CD4-positive, alpha-beta T cell treated with Interleukin-4 for 4 hours (primary cell): ENCODE results near the gene DAB2IP.

Experiments
- DNase-seq: peaks from one replicate; pipeline ENCODE4 v3.0.0-alpha.2; 2020

The DAB2IP gene

DNA sequence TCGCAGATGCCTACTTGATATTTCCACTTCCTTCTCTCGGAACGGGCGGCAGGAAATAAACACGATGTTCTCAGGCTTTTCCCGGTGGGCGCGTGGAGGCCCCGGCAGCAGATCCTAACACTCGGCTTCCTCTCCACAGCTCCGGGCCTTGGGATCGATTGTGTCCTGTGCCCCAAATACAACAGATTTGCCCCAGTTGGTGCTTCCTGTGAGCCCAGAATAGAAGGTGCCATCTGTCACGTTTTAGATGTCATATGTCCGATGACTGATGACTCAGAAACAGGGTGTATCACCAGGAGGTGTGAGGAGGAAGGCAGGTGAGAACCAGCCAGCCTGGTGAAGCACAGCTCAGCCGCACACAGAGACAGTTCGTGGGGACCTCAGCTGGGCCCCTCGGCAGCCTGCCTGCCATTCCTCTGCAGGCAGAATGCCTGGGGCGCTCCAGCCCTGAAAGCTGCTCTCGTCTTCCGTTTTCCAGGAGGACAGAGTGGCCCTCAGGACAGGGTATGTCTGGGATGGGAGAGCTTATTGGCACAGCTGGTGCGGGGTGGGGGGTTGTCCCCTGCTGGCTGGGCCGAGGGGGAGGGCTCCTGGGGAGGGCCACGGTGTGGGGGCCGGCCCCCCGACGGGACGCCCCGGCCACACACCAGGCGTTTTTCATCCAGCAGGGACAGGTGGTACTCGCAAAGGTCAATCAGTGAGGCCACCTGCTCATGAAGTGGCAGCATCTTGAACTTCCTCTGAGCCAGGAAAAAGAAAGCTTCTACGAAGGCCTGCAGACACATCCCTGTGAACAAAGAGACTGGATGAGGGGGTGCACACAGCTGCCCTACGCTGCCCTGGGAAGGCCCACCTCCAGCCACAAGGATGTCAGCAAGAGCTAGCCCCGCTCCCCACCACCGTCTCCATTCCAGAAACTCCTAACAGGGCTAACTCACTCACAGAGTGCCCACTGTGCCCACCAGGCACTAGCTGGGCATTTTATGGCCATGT, 171.0 kb downstream of the DAB2IP start:
- no peak for DNase-seq

DNA sequence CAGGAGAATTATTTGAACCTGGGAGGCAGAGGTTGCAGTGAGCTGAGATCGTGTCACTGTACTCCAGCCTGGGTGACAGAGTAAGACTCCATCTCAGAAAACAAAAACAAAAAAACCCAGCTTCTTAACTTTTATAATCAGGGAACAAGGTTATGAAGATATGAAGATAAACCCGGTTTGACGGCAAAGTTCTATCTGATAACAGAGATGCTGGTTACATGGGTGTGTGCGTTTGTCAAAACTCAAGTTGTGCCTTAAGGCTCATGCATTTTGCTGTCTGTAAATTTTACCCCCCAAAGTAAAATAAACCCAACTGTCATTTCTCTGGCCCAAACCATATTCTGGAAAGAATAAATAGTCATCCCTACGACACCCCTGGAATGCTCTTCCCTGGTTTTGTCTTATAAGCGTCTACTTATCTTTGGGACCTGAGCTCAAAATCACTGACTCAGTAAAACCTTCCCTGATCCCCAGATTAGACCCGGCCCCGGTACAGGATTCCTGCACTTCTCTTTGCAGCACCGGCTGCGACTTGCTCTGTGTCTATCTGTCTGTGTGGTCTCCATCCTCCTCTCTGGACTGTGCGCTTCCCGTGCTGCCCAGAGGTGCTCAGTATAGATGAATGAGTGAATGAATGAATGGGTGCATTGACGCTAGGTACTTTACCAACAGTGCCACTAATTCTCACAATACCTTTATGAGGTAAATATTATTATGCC, 172.2 kb downstream of the DAB2IP start:
- no peak for DNase-seq

GRCh38 chr9:121824651-121825030, 173.2 kb downstream of the DAB2IP start:
- no peak for DNase-seq

DNA sequence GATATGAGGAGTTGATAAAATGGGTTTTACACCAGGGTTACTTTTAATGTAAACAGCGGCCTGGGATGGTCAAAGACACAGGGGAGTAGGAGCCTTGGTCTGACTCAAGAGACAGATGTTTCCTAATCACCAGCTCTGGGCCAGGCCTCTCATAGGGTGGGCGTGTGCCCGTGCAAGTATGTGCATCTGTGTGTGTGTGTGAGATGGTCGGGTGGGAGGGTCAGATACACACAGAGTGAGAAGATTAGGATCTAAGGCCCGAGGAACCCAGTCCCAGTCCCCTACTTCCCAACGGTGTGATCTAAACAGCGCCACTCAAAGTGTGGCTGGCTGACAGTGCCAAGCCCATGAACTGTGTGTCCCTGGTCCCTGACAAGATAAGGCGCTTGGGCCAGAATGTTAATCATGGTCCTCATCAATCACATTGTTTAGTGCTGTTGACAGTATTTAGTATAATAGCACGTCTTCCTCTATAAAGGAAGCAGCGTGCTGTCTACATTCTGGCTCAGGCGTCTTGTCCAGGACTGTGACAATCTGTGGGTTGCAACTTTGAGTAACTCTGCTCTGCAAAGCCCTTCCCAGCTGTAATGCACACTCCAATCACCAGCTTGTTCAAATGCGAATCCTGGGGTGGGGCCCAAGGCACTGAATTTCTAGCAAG, 173.7 kb downstream of the DAB2IP start:
- no peak for DNase-seq

GRCh38 chr9:121826711-121827110, 175.3 kb downstream of the DAB2IP start:
- no peak for DNase-seq

DNA sequence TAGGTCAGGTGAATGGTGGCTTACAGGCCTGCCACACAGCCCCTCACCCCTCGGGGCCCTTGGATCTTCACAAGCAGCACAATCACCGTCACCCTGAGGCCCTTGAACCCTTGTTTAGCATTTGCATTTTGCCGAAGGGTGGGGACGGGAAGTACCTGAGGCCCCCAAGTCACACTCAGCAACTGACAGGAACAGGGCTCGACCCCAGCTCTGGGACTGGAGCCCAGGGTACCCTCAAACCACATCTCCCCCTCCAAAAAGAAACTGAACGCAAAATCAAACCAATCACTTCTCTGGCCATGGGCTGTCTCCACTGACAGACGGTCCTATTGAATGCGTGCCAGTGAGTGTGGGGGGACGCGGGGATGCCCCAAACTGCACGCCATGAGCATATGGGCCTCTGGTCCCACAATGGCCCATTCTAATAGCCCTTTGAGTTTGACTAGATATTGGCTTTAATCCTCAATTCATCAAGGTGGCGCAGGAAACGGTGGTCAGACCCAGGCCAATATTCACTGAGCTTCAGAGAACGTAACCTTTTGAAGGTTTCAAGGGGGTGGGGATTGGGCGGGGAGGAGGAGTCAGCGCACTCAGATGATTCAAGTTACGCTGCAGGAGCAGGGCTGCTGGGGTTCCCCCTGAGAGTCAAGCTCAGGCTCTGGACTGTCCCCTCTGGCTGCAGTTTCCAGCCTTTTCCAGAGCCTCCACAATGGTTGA, 176.0 kb downstream of the DAB2IP start:
- DNase-seq, result no peak

DNA sequence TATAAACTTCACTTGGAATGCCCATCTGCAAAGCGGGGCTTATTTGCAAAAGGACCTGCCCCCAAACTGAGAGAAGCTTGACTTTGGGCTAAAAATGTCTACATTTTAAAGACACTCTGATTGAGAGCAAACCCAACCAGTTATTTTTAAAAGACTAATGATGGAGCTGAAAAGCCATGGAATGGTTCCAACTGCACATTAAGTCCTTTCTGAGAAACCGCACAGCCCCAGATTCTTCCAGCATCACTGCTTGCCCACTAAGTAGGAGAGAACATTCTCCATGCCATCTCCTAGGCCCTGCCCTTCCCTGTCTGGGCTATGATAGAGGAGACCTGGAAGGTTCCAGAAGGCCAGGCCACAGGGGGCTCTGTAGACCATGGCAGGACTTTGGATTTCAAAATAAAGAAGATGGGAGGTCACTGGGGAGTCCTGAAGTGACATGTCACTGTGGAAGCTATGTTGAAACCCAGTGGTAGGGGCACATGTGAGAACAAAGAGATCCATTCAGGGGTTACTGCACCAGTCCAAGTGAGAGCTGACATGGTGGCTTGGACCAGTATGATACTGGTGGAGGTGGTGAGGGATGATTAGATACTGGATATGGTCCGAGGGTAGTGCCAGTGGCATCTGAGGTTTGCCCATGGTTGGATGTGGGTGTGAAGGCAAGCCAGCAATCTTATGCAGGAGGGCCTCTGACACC, 179.2 kb downstream of the DAB2IP start:
- no peak for DNase-seq

GRCh38 chr9:121831869-121832268, 180.4 kb downstream of the DAB2IP start:
- DNase-seq, result no peak

DNA sequence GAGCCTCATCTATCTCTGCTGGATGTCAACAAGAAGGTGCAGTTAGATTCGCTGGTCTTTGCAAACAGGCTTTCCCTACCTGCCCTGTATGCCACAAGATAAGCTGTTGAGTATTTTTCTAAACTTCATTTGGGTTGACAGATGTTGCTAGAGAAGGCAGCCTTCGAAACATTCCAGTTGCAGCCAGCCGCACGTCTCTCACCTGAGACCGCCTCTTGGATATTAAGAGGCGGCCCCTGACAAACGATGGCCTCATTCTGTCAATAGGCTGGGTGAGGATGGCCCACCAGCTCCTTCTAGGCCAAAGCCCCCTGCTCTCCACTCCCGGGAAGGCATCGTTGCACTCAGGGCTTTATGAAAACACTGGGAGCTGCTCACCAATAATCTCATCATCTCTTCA, 181.6 kb downstream of the DAB2IP start:
- DNase-seq, result no peak
